SU-DHL-6 (cell line): ENCODE measurements around the gene ANKRD63.

Experiments
- H2AFZ ChIP-seq: fragments of 200-600 bp; sonication (generic); 2 replicates; pipeline ENCODE4 v1.6.1; 2014; ENCODE audit warnings: low read depth, mild to moderate bottlenecking, moderate library complexity, mixed read lengths, antibody characterized with exemption, low read length; ENCODE audit not compliant: severe bottlenecking
- H3F3A ChIP-seq: fragments of 200-600 bp; shearing (Covaris generic); 2 replicates; pipeline ENCODE4 v1.6.0; 2016; ENCODE audit warnings: antibody characterized with exemption, mild to moderate bottlenecking; ENCODE audit not compliant: insufficient read depth
- H3K27ac ChIP-seq: fragments of 200-600 bp; sonication (generic); 2 replicates; pipeline ENCODE4 v1.5.1; 2016; ENCODE audit warnings: low read depth, mild to moderate bottlenecking, low read length, moderate library complexity, mixed read lengths
- H3K27me3 ChIP-seq: fragments of 200-600 bp; sonication (generic), shearing (Covaris generic); 2 replicates; pipeline ENCODE4 v1.6.0; 2014; ENCODE audit warnings: mild to moderate bottlenecking, low read length
- H3K36me3 ChIP-seq: fragments of 200-600 bp; sonication (generic); 2 replicates; pipeline ENCODE4 v1.6.1; 2014; ENCODE audit warnings: mild to moderate bottlenecking, low read length, mixed read lengths
- H3K4me2 ChIP-seq: fragments of 300-600, 200-600 bp; shearing (Covaris generic), sonication (generic); 2 replicates; pipeline ENCODE4 v1.6.0; 2014; ENCODE audit warnings: low read length, low read depth, mild to moderate bottlenecking; ENCODE audit not compliant: poor library complexity, severe bottlenecking
- H3K4me3 ChIP-seq: fragments of 200-600 bp; sonication (generic); 2 replicates; pipeline ENCODE4 v1.5.1; 2014; ENCODE audit warnings: antibody characterized with exemption, low read length, mild to moderate bottlenecking, mixed read lengths; ENCODE audit not compliant: insufficient read depth, poor library complexity, severe bottlenecking
- H3K79me2 ChIP-seq: fragments of 200-600 bp; sonication (generic); 2 replicates; pipeline ENCODE4 v1.6.1; 2014; ENCODE audit warnings: mild to moderate bottlenecking, low read length, moderate library complexity; ENCODE audit not compliant: insufficient read depth
- H3K9ac ChIP-seq: fragments of 200-600 bp; sonication (generic); 2 replicates; pipeline ENCODE4 v1.7.0; 2014; ENCODE audit warnings: mild to moderate bottlenecking, low read length
- H3K9me2 ChIP-seq: fragments of 200-600 bp; sonication (generic); replicated peaks from 2 replicates; pipeline ENCODE4 v1.6.1; 2014; ENCODE audit warnings: low read length; ENCODE audit not compliant: insufficient read depth
- H3K9me3 ChIP-seq: fragments of 200-600 bp; sonication (generic); 2 replicates; pipeline ENCODE4 v1.6.1; 2014; ENCODE audit warnings: low read length, mixed read lengths; ENCODE audit not compliant: insufficient read depth
- H4K20me1 ChIP-seq: fragments of 200-600 bp; sonication (generic); 2 replicates; pipeline ENCODE4 v1.6.1; 2014; ENCODE audit warnings: low read depth, mild to moderate bottlenecking, antibody characterized with exemption, low read length, moderate library complexity, mixed read lengths
- EZH2phosphoT487 ChIP-seq: fragments of 200-600 bp; sonication (generic), shearing (Covaris generic); conservative IDR thresholded peaks from 2 replicates; pipeline ENCODE4 v1.6.1; 2018; ENCODE audit warnings: mild to moderate bottlenecking, antibody characterized with exemption, low read length, moderate library complexity, mixed read lengths
- TF ChIP-seq, protein P1 (sequence below): fragments of 200-600 bp; sonication (generic); IDR thresholded peaks from one replicate; pipeline ENCODE4 v1.5.1; 2017; ENCODE audit warnings: antibody characterized with exemption, mild to moderate bottlenecking, low read length, moderate library complexity; ENCODE audit not compliant: insufficient read depth, poor library complexity, severe bottlenecking

ANKRD63 gene

DNA sequence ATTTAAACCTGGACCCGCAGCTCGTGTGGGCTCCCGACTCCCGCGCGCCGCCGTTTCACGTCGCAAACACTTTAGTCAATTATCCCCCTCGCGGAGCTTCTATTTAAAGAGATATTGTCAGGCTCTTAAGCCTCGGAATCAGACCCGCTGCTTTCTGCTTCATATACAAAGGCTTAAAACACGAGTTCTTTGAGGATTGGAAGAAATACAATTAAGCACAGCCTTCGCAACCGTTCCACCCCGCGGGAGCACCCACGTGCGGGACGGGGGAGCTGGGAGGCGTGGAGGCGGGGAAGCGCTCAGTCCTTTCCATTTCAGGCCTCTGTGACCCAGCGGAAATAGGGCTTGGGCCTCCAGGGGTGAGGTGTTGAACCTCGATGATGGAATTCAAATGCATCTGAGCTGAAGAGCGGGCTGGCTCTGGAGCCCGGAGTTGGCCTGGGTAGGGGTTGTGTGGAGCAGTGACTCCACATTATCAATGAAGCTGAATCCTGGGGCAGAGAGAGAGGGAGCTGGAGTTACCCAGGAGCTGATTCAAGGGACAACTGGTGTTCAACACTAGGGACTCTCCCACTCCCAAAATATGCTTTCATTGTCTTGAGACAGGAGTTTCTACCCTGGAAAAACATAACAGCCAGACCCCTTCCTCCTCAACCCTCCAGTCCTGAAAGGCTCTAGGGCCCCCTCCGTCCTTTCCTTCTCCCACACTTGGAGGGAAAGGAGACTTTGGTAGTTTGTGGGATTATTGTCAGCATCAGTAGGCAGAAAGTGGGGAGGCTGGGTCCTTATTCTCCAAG, 2.4 kb downstream of the ANKRD63 start:
- Histone ChIP-seq H2AFZ (no peak overlapping the region), H3K4me3 (no peak overlapping the region), H3K9me3 (no peaks in the 10 kb centered on the region), H3K9me2 (no peaks in the 10 kb centered on the region), H3K9ac (no peak overlapping the region), H3F3A (no peaks in the 10 kb centered on the region), H3K4me2 (no peak overlapping the region), H3K36me3 (no peaks in the 10 kb centered on the region), H3K27ac (no peak overlapping the region), H3K27me3 (no peaks in the 10 kb centered on the region), H4K20me1 (no peaks in the 10 kb centered on the region), H3K79me2 (no peaks in the 10 kb centered on the region)
- TF ChIP-seq, protein P1, sequence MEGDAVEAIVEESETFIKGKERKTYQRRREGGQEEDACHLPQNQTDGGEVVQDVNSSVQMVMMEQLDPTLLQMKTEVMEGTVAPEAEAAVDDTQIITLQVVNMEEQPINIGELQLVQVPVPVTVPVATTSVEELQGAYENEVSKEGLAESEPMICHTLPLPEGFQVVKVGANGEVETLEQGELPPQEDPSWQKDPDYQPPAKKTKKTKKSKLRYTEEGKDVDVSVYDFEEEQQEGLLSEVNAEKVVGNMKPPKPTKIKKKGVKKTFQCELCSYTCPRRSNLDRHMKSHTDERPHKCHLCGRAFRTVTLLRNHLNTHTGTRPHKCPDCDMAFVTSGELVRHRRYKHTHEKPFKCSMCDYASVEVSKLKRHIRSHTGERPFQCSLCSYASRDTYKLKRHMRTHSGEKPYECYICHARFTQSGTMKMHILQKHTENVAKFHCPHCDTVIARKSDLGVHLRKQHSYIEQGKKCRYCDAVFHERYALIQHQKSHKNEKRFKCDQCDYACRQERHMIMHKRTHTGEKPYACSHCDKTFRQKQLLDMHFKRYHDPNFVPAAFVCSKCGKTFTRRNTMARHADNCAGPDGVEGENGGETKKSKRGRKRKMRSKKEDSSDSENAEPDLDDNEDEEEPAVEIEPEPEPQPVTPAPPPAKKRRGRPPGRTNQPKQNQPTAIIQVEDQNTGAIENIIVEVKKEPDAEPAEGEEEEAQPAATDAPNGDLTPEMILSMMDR: no peak
- TF ChIP-seq EZH2phosphoT487: no peak

DNA sequence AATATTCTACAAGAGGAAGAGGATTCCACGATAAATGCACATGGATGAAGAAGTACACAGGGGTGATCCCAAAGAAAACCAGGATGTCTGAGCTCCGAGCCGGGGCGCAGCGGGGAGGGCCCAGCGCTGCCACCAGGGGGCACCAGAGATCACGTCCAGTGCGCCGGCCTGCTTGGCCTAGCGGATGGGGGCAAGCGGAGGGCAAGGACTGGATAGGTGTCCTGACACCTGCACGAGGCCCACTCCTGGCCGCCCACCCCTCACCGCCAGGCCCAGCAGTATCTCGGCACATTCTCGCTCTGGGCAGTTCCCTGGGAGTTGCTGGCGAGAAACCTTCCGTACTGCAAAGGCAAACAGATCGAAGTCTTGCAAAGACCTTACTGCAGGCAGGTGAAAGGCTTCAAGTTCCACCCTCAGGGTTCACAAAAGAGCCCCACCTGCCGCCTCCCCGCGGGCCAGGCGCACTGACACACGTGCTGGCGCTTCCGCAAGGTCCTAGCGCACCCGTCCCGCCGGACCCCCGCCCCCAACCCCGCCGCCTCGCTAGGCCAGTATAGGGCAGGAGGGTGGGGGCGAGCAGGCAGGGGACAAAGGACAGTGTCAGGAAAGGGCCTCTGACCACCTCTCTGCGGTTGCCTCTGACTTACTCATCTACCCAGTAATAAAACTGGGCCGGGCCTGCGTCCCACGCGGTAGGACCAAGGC, 3.3 kb downstream of the ANKRD63 start:
- H3F3A ChIP-seq: no peaks in the 10 kb centered on the region
- H3K27me3 ChIP-seq: no peaks in the 10 kb centered on the region
- H3K9me3 ChIP-seq: no peaks in the 10 kb centered on the region
- H3K79me2 ChIP-seq: no peaks in the 10 kb centered on the region
- no peak overlapping the region for H3K27ac ChIP-seq
- TF ChIP-seq, protein P1: peak; percentile 98
- no peak for TF ChIP-seq EZH2phosphoT487
- no peak overlapping the region for H3K9ac ChIP-seq
- H4K20me1 ChIP-seq: no peaks in the 10 kb centered on the region
- no peaks in the 10 kb centered on the region for H3K9me2 ChIP-seq
- no peaks in the 10 kb centered on the region for H3K36me3 ChIP-seq
- H2AFZ ChIP-seq: no peak overlapping the region
- no peak overlapping the region for H3K4me2 ChIP-seq
- H3K4me3 ChIP-seq: no peak overlapping the region

DNA sequence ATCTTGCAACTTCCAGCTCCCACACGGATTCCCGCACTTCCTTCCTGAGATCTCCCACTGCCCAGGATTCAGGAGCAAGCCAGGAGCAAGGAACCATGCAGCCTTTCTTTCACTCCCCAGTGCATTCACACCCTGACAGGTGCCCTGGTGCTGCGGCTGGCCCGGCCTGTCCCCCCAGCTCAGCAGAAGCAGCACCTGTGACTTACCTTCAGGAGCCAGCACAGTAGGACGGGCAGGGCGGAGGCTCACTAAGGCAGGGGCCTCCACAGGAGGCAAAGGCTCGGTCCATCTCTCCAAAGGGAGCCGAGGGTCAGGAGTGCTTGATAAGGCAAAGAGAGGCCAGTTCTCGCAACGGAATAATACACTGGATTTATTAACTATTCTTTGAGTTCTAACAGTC, 4.8 kb downstream of the ANKRD63 start:
- H3K79me2 ChIP-seq: no peaks in the 10 kb centered on the region
- H3K36me3 ChIP-seq: no peaks in the 10 kb centered on the region
- no peak overlapping the region for H2AFZ ChIP-seq
- no peak for TF ChIP-seq EZH2phosphoT487
- TF ChIP-seq, protein P1: no peak
- no peak overlapping the region for H3K27ac ChIP-seq
- H3K4me3 ChIP-seq: no peak overlapping the region
- H3K9me2 ChIP-seq: no peaks in the 10 kb centered on the region
- no peak overlapping the region for H3K9ac ChIP-seq
- H3K4me2 ChIP-seq: no peak overlapping the region
- no peaks in the 10 kb centered on the region for H4K20me1 ChIP-seq
- no peaks in the 10 kb centered on the region for H3F3A ChIP-seq
- H3K9me3 ChIP-seq: no peaks in the 10 kb centered on the region
- no peaks in the 10 kb centered on the region for H3K27me3 ChIP-seq
